Trophoblast cell (in vitro differentiated cells and primary cell): ENCODE data around the gene GTF2A2.
"Not testable (repeated sequence)": the region's sequence is repeated elsewhere in the genome, so short reads cannot be mapped to it uniquely, and the experiment has no call there.

Source experiments
- DNase-seq, 2 donors: peaks; one replicate each; pipeline ENCODE4 v3.0.0-alpha.2; 2016
- H2AFZ ChIP-seq: 2 replicates; pipeline ENCODE4 v1.6.1; 2013; ENCODE audit warnings: low read length, moderate library complexity, mild to moderate bottlenecking; ENCODE audit not compliant: insufficient read depth, poor library complexity
- H2AK5ac ChIP-seq: 2 replicates; pipeline ENCODE4 v1.6.1; 2013; ENCODE audit warnings: mild to moderate bottlenecking, low read length
- H2BK120ac ChIP-seq: 2 replicates; pipeline ENCODE4 v1.6.1; 2013; ENCODE audit warnings: low read length, mild to moderate bottlenecking, moderate library complexity; ENCODE audit not compliant: insufficient read depth, poor library complexity
- H2BK12ac ChIP-seq: 2 replicates; pipeline ENCODE4 v1.6.1; 2013; ENCODE audit warnings: mild to moderate bottlenecking, low read length, moderate library complexity
- H2BK5ac ChIP-seq: 2 replicates; pipeline ENCODE4 v1.6.1; 2013; ENCODE audit warnings: low read length, low read depth, moderate library complexity, mild to moderate bottlenecking; ENCODE audit not compliant: poor library complexity
- H3K14ac ChIP-seq: 2 replicates; pipeline ENCODE4 v1.6.1; 2013; ENCODE audit warnings: mild to moderate bottlenecking, low read length
- H3K18ac ChIP-seq: 2 replicates; pipeline ENCODE4 v1.6.1; 2013; ENCODE audit warnings: mild to moderate bottlenecking, low read length
- H3K23ac ChIP-seq: 2 replicates; pipeline ENCODE4 v1.6.1; 2013; ENCODE audit warnings: low read length
- H3K27ac ChIP-seq: 2 replicates; pipeline ENCODE4 v1.5.1; 2013; ENCODE audit warnings: low read depth, mild to moderate bottlenecking, inconsistent platforms, low read length, moderate library complexity
- H3K27me3 ChIP-seq: 2 replicates; pipeline ENCODE4 v1.6.1; 2013; ENCODE audit warnings: inconsistent platforms, mild to moderate bottlenecking, low read length, moderate library complexity; ENCODE audit not compliant: insufficient read depth
- H3K36me3 ChIP-seq, 2 experiments: 1 replicate in 1 of 2; 2 replicates in 1 of 2; pipeline ENCODE4 v1.6.1; 2013; ENCODE audit warnings: low read length in 2 of 2, mild to moderate bottlenecking in 2 of 2, moderate library complexity in 1 of 2; ENCODE audit not compliant: insufficient read depth in 2 of 2, control insufficient read depth in 1 of 2
- H3K4ac ChIP-seq: 2 replicates; pipeline ENCODE4 v1.6.1; 2013; ENCODE audit warnings: low read depth, mild to moderate bottlenecking, low read length, moderate library complexity
- H3K4me1 ChIP-seq, 2 experiments: 1 replicate in 1 of 2; 2 replicates in 1 of 2; pipeline ENCODE4 v1.6.1; 2013; ENCODE audit warnings: low read length in 2 of 2, mild to moderate bottlenecking in 2 of 2, moderate library complexity in 1 of 2; ENCODE audit not compliant: insufficient read depth in 2 of 2, control insufficient read depth in 1 of 2
- H3K4me2 ChIP-seq: 2 replicates; pipeline ENCODE4 v1.6.1; 2013; ENCODE audit warnings: inconsistent platforms, mild to moderate bottlenecking, low read length, moderate library complexity
- H3K4me3 ChIP-seq: 2 replicates; pipeline ENCODE4 v1.5.1; 2013; ENCODE audit warnings: mild to moderate bottlenecking, low read depth, low read length, inconsistent platforms
- H3K79me1 ChIP-seq: one replicate; pipeline ENCODE4 v1.6.1; 2013; ENCODE audit warnings: low read length
- H3K79me2 ChIP-seq: 2 replicates; pipeline ENCODE4 v1.6.1; 2013; ENCODE audit warnings: low read length, mild to moderate bottlenecking; ENCODE audit not compliant: control insufficient read depth, insufficient read depth, poor library complexity
- H3K9ac ChIP-seq: 2 replicates; pipeline ENCODE4 v1.6.1; 2013; ENCODE audit warnings: mild to moderate bottlenecking, low read length
- H3K9me3 ChIP-seq: 2 replicates; pipeline ENCODE4 v1.6.1; 2013; ENCODE audit warnings: low read depth, mild to moderate bottlenecking, control low read depth, inconsistent platforms, low read length; ENCODE audit not compliant: insufficient read depth
- H4K12ac ChIP-seq: 2 replicates; pipeline ENCODE4 v1.6.1; 2013; ENCODE audit warnings: low read depth, mild to moderate bottlenecking, low read length, moderate library complexity
- H4K8ac ChIP-seq: 2 replicates; pipeline ENCODE4 v1.6.1; 2013; ENCODE audit warnings: low read depth, mild to moderate bottlenecking, low read length, moderate library complexity
- H4K91ac ChIP-seq: one replicate; pipeline ENCODE4 v1.6.1; 2013; ENCODE audit warnings: low read depth, mild to moderate bottlenecking, low read length, moderate library complexity
- WGBS: extraction: QIAGEN DNeasy Blood & Tissue Kit; methylation state at CpG from one replicate; pipeline ENCODE4 v1.1.7; 2013; ENCODE audit warnings: missing lambda C conversion rate; ENCODE audit not compliant: insufficient read length, insufficient coverage; ENCODE audit errors: extremely low coverage; 5-methylcytosine and 5-hydroxymethylcytosine counted together

The GTF2A2 gene

GRCh38 chr15:59646277-59646676 is 11.0 kb downstream of the GTF2A2 start:
- H4K8ac ChIP-seq = no peak overlapping the region
- no peaks in the 10 kb centered on the region for H3K27me3 ChIP-seq
- H3K9ac ChIP-seq = no peak overlapping the region
- H3K4ac ChIP-seq = no peak overlapping the region
- no peak overlapping the region for H2BK5ac ChIP-seq
- no peak overlapping the region for H3K4me2 ChIP-seq
- H3K27ac ChIP-seq = no peak overlapping the region
- no peak overlapping the region for H2AK5ac ChIP-seq
- H3K79me1 ChIP-seq = no peaks in the 10 kb centered on the region
- H3K9me3 ChIP-seq = no peaks in the 10 kb centered on the region
- WGBS = no CpG with 5 or more reads among the region's 1 CpG
- H2BK12ac ChIP-seq = no peak overlapping the region
- H4K12ac ChIP-seq = no peak overlapping the region
- H3K79me2 ChIP-seq = no peaks in the 10 kb centered on the region
- no peak overlapping the region for H2AFZ ChIP-seq
- H3K4me1 ChIP-seq = no peaks in the 10 kb centered on the region
- no peak overlapping the region for H3K4me3 ChIP-seq
- no peak overlapping the region for H3K23ac ChIP-seq
- no peak overlapping the region for H3K18ac ChIP-seq
- no peak overlapping the region for H4K91ac ChIP-seq
- H3K14ac ChIP-seq = no peak overlapping the region
- no peak for DNase-seq
- H3K36me3 ChIP-seq = peaks cover 16 to 17% of the 10 kb centered on the region in 2 experiments
- no peak overlapping the region for H2BK120ac ChIP-seq

GRCh38 chr15:59645812-59646211 is 11.5 kb downstream of the GTF2A2 start:
- not testable (repeated sequence) for H3K27ac ChIP-seq, H3K14ac ChIP-seq, H3K4me3 ChIP-seq, H3K18ac ChIP-seq, H3K9ac ChIP-seq, H2BK120ac ChIP-seq, H3K79me1 ChIP-seq, H4K12ac ChIP-seq, H3K4me2 ChIP-seq, H3K9me3 ChIP-seq, H2AFZ ChIP-seq, H3K79me2 ChIP-seq, DNase-seq, H3K4ac ChIP-seq, H2BK5ac ChIP-seq, H4K8ac ChIP-seq, H3K27me3 ChIP-seq, H4K91ac ChIP-seq, H2BK12ac ChIP-seq, H3K23ac ChIP-seq, H3K4me1 ChIP-seq, H2AK5ac ChIP-seq
- H3K36me3 ChIP-seq = peaks cover 14 to 19% of the 10 kb centered on the region in 2 experiments
- no CpG with 5 or more reads among the region's 9 CpGs for WGBS

GRCh38 chr15:59644756-59645155 is 12.6 kb downstream of the GTF2A2 start:
- Histone ChIP-seq H3K9ac (no peak overlapping the region), H3K4me3 (no peak overlapping the region), H2AK5ac (no peak overlapping the region), H4K8ac (no peak overlapping the region), H3K9me3 (no peaks in the 10 kb centered on the region), H2AFZ (no peak overlapping the region), H3K4me2 (no peak overlapping the region), H3K23ac (no peak overlapping the region), H4K91ac (no peak overlapping the region), H3K14ac (no peak overlapping the region), H3K4me1 (no peaks in the 10 kb centered on the region), H3K27me3 (no peaks in the 10 kb centered on the region), H3K79me2 (no peaks in the 10 kb centered on the region), H3K27ac (no peak overlapping the region), H2BK120ac (no peak overlapping the region), H3K18ac (no peak overlapping the region), H2BK5ac (no peak overlapping the region), H2BK12ac (no peak overlapping the region), H3K79me1 (no peaks in the 10 kb centered on the region), H4K12ac (no peak overlapping the region), H3K36me3 (peaks cover 14 to 19% of the 10 kb centered on the region in 2 experiments), H3K4ac (no peak overlapping the region)
- WGBS = no CpG with 5 or more reads among the region's 4 CpGs
- DNase-seq = no peak

- Histone ChIP-seq H3K27me3 (no peaks in the 10 kb centered on the region), H2BK120ac (no peak overlapping the region), H3K4me3 (no peak overlapping the region), H2BK12ac (no peak overlapping the region), H2AK5ac (no peak overlapping the region), H3K79me2 (no peaks in the 10 kb centered on the region), H4K91ac (no peak overlapping the region), H3K4ac (no peak overlapping the region), H3K36me3 (peaks cover 16 to 17% of the 10 kb centered on the region in 2 experiments), H4K12ac (no peak overlapping the region), H3K79me1 (no peaks in the 10 kb centered on the region), H4K8ac (no peak overlapping the region), H3K9me3 (no peaks in the 10 kb centered on the region), H3K9ac (no peak overlapping the region), H3K27ac (no peak overlapping the region), H3K23ac (no peak overlapping the region), H3K4me2 (no peak overlapping the region), H3K18ac (no peak overlapping the region), H2BK5ac (no peak overlapping the region), H3K4me1 (no peaks in the 10 kb centered on the region), H2AFZ (no peak overlapping the region), H3K14ac (no peak overlapping the region)
- no peak for DNase-seq
- no CpG with 5 or more reads among the region's 2 CpGs for WGBS
Measured at GRCh38 chr15:59642351-59642750, 15.0 kb downstream of the GTF2A2 start.
